Trophoblast cell (in vitro differentiated cells and primary cell): ENCODE data around the gene ACYP2.
A peak's percentile ranks its signal among the peaks of the same experiment; 100 is the strongest.

ENCODE experiments used
- DNase-seq, 2 donors: peaks; one replicate each; pipeline ENCODE4 v3.0.0-alpha.2; 2016
- H2AFZ ChIP-seq: 2 replicates; pipeline ENCODE4 v1.6.1; 2013; ENCODE audit warnings: low read length, moderate library complexity, mild to moderate bottlenecking; ENCODE audit not compliant: insufficient read depth, poor library complexity
- H2AK5ac ChIP-seq: 2 replicates; pipeline ENCODE4 v1.6.1; 2013; ENCODE audit warnings: mild to moderate bottlenecking, low read length
- H2BK120ac ChIP-seq: 2 replicates; pipeline ENCODE4 v1.6.1; 2013; ENCODE audit warnings: low read length, mild to moderate bottlenecking, moderate library complexity; ENCODE audit not compliant: insufficient read depth, poor library complexity
- H2BK12ac ChIP-seq: 2 replicates; pipeline ENCODE4 v1.6.1; 2013; ENCODE audit warnings: mild to moderate bottlenecking, low read length, moderate library complexity
- H2BK5ac ChIP-seq: 2 replicates; pipeline ENCODE4 v1.6.1; 2013; ENCODE audit warnings: low read length, low read depth, moderate library complexity, mild to moderate bottlenecking; ENCODE audit not compliant: poor library complexity
- H3K14ac ChIP-seq: 2 replicates; pipeline ENCODE4 v1.6.1; 2013; ENCODE audit warnings: mild to moderate bottlenecking, low read length
- H3K18ac ChIP-seq: 2 replicates; pipeline ENCODE4 v1.6.1; 2013; ENCODE audit warnings: mild to moderate bottlenecking, low read length
- H3K23ac ChIP-seq: 2 replicates; pipeline ENCODE4 v1.6.1; 2013; ENCODE audit warnings: low read length
- H3K27ac ChIP-seq: 2 replicates; pipeline ENCODE4 v1.5.1; 2013; ENCODE audit warnings: low read depth, mild to moderate bottlenecking, inconsistent platforms, low read length, moderate library complexity
- H3K27me3 ChIP-seq: 2 replicates; pipeline ENCODE4 v1.6.1; 2013; ENCODE audit warnings: inconsistent platforms, mild to moderate bottlenecking, low read length, moderate library complexity; ENCODE audit not compliant: insufficient read depth
- H3K36me3 ChIP-seq, 2 experiments: 1 replicate in 1 of 2; 2 replicates in 1 of 2; pipeline ENCODE4 v1.6.1; 2013; ENCODE audit warnings: low read length in 2 of 2, mild to moderate bottlenecking in 2 of 2, moderate library complexity in 1 of 2; ENCODE audit not compliant: insufficient read depth in 2 of 2, control insufficient read depth in 1 of 2
- H3K4ac ChIP-seq: 2 replicates; pipeline ENCODE4 v1.6.1; 2013; ENCODE audit warnings: low read depth, mild to moderate bottlenecking, low read length, moderate library complexity
- H3K4me1 ChIP-seq, 2 experiments: 1 replicate in 1 of 2; 2 replicates in 1 of 2; pipeline ENCODE4 v1.6.1; 2013; ENCODE audit warnings: low read length in 2 of 2, mild to moderate bottlenecking in 2 of 2, moderate library complexity in 1 of 2; ENCODE audit not compliant: insufficient read depth in 2 of 2, control insufficient read depth in 1 of 2
- H3K4me2 ChIP-seq: 2 replicates; pipeline ENCODE4 v1.6.1; 2013; ENCODE audit warnings: inconsistent platforms, mild to moderate bottlenecking, low read length, moderate library complexity
- H3K4me3 ChIP-seq: 2 replicates; pipeline ENCODE4 v1.5.1; 2013; ENCODE audit warnings: mild to moderate bottlenecking, low read depth, low read length, inconsistent platforms
- H3K79me1 ChIP-seq: one replicate; pipeline ENCODE4 v1.6.1; 2013; ENCODE audit warnings: low read length
- H3K79me2 ChIP-seq: 2 replicates; pipeline ENCODE4 v1.6.1; 2013; ENCODE audit warnings: low read length, mild to moderate bottlenecking; ENCODE audit not compliant: control insufficient read depth, insufficient read depth, poor library complexity
- H3K9ac ChIP-seq: 2 replicates; pipeline ENCODE4 v1.6.1; 2013; ENCODE audit warnings: mild to moderate bottlenecking, low read length
- H3K9me3 ChIP-seq: 2 replicates; pipeline ENCODE4 v1.6.1; 2013; ENCODE audit warnings: low read depth, mild to moderate bottlenecking, control low read depth, inconsistent platforms, low read length; ENCODE audit not compliant: insufficient read depth
- H4K12ac ChIP-seq: 2 replicates; pipeline ENCODE4 v1.6.1; 2013; ENCODE audit warnings: low read depth, mild to moderate bottlenecking, low read length, moderate library complexity
- H4K8ac ChIP-seq: 2 replicates; pipeline ENCODE4 v1.6.1; 2013; ENCODE audit warnings: low read depth, mild to moderate bottlenecking, low read length, moderate library complexity
- H4K91ac ChIP-seq: one replicate; pipeline ENCODE4 v1.6.1; 2013; ENCODE audit warnings: low read depth, mild to moderate bottlenecking, low read length, moderate library complexity
- WGBS: extraction: QIAGEN DNeasy Blood & Tissue Kit; methylation state at CpG from one replicate; pipeline ENCODE4 v1.1.7; 2013; ENCODE audit warnings: missing lambda C conversion rate; ENCODE audit not compliant: insufficient read length, insufficient coverage; ENCODE audit errors: extremely low coverage; 5-methylcytosine and 5-hydroxymethylcytosine counted together

The ACYP2 gene

GRCh38 chr2:54310961-54311360 is 195.5 kb downstream of the ACYP2 start:
- H3K79me1 ChIP-seq, result no peaks in the 10 kb centered on the region
- H4K8ac ChIP-seq, result no peak overlapping the region
- peaks cover 0 to 4% of the 10 kb centered on the region in 2 experiments for H3K4me1 ChIP-seq
- H4K91ac ChIP-seq, result no peak overlapping the region
- no peak overlapping the region for H4K12ac ChIP-seq
- no peak overlapping the region for H2AFZ ChIP-seq
- H3K36me3 ChIP-seq, result no peaks in the 10 kb centered on the region
- no peak overlapping the region for H3K4ac ChIP-seq
- no peak overlapping the region for H3K27ac ChIP-seq
- H2BK12ac ChIP-seq, result no peak overlapping the region
- no CpG with 5 or more reads among the region's 2 CpGs for WGBS
- H3K18ac ChIP-seq, result no peak overlapping the region
- no peak for DNase-seq
- no peak overlapping the region for H3K4me2 ChIP-seq
- H3K79me2 ChIP-seq, result no peaks in the 10 kb centered on the region
- H3K9me3 ChIP-seq, result no peaks in the 10 kb centered on the region
- H3K23ac ChIP-seq, result no peak overlapping the region
- no peak overlapping the region for H3K14ac ChIP-seq
- no peak overlapping the region for H3K4me3 ChIP-seq
- H3K9ac ChIP-seq, result no peak overlapping the region
- no peak overlapping the region for H2BK120ac ChIP-seq
- no peak overlapping the region for H2BK5ac ChIP-seq
- H3K27me3 ChIP-seq, result no peaks in the 10 kb centered on the region
- H2AK5ac ChIP-seq, result no peak overlapping the region

DNA sequence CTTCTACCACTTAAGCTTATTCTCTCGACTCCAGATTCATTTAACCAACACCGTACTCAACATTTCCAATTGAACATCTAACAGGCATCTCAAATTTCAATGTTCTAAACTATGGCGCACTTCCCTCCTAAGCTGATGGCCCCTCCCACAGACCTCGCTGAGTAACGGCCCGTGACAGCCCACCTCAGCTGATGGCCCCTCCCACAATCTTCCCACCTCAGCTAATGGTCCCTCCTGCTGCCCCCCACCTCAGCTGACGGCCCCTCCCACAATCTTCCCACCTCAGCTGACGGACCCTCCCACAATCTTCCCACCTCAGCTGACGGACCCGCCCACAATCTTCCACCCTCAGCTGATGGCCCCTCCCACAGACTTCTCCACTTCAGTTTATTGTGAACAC is 197.7 kb downstream of the ACYP2 start:
- Histone ChIP-seq H3K4me2 (no peak overlapping the region), H2BK5ac (no peak overlapping the region), H3K27ac (no peak overlapping the region), H3K4me1 (peaks cover 0 to 1% of the 10 kb centered on the region in 2 experiments), H3K36me3 (no peaks in the 10 kb centered on the region), H3K14ac (no peak overlapping the region), H2AK5ac (no peak overlapping the region), H3K4me3 (peak overlapping the region; percentile 23), H4K8ac (no peak overlapping the region), H3K18ac (no peak overlapping the region), H3K23ac (no peak overlapping the region), H2BK120ac (no peak overlapping the region), H4K91ac (no peak overlapping the region), H4K12ac (no peak overlapping the region), H3K4ac (no peak overlapping the region), H3K27me3 (no peaks in the 10 kb centered on the region), H2BK12ac (no peak overlapping the region), H3K9me3 (no peaks in the 10 kb centered on the region), H2AFZ (no peak overlapping the region), H3K9ac (no peak overlapping the region), H3K79me1 (no peaks in the 10 kb centered on the region), H3K79me2 (no peaks in the 10 kb centered on the region)
- no peak for DNase-seq
- WGBS, result 100% methylated on average over 2 of the region's 10 CpGs

GRCh38 chr2:54317973-54318372 is 202.6 kb downstream of the ACYP2 start:
- H3K23ac ChIP-seq, result no peak overlapping the region
- no peak overlapping the region for H3K4me2 ChIP-seq
- H4K12ac ChIP-seq, result no peak overlapping the region
- DNase-seq, result no peak
- H3K27ac ChIP-seq, result no peak overlapping the region
- no peak overlapping the region for H2BK5ac ChIP-seq
- no peak overlapping the region for H4K8ac ChIP-seq
- H3K14ac ChIP-seq, result no peak overlapping the region
- H3K36me3 ChIP-seq, result no peaks in the 10 kb centered on the region
- no peak overlapping the region for H2BK120ac ChIP-seq
- H3K18ac ChIP-seq, result no peak overlapping the region
- no peaks in the 10 kb centered on the region for H3K79me2 ChIP-seq
- H2AFZ ChIP-seq, result no peak overlapping the region
- H2AK5ac ChIP-seq, result no peak overlapping the region
- H3K4ac ChIP-seq, result no peak overlapping the region
- no peaks in the 10 kb centered on the region for H3K4me1 ChIP-seq
- no peak overlapping the region for H3K9ac ChIP-seq
- no peaks in the 10 kb centered on the region for H3K79me1 ChIP-seq
- no CpG with 5 or more reads among the region's 2 CpGs for WGBS
- H3K4me3 ChIP-seq, result no peak overlapping the region
- H3K27me3 ChIP-seq, result no peaks in the 10 kb centered on the region
- no peak overlapping the region for H2BK12ac ChIP-seq
- H3K9me3 ChIP-seq, result no peaks in the 10 kb centered on the region
- no peak overlapping the region for H4K91ac ChIP-seq

DNA sequence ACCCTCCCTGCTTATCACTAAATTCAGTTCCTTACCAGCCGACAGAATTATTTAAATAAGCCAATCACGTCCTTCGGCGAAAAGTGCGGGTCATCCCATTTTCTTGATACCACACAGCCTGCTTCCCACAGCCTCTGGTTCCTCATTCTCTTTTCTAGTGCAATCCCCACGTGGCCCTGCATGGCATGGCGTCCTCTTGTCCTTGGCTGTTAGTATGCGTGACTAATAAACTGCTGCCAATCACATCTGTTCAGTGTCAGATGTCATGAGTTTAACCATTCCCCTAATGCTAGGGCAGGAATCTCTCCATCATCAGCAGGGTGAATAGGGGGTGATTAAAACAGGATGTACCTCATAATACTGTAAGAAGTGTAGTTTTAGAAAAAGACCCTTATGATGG is 203.4 kb downstream of the ACYP2 start:
- WGBS, result no CpG with 5 or more reads among the region's 8 CpGs
- no peak overlapping the region for H4K91ac ChIP-seq
- no peak overlapping the region for H2BK120ac ChIP-seq
- no peak overlapping the region for H2AK5ac ChIP-seq
- H3K79me2 ChIP-seq, result no peaks in the 10 kb centered on the region
- no peaks in the 10 kb centered on the region for H3K27me3 ChIP-seq
- no peak overlapping the region for H2BK12ac ChIP-seq
- no peak overlapping the region for H4K12ac ChIP-seq
- no peak overlapping the region for H3K27ac ChIP-seq
- H3K9me3 ChIP-seq, result no peaks in the 10 kb centered on the region
- no peak overlapping the region for H3K4me3 ChIP-seq
- no peaks in the 10 kb centered on the region for H3K36me3 ChIP-seq
- H4K8ac ChIP-seq, result no peak overlapping the region
- H3K4me1 ChIP-seq, result no peaks in the 10 kb centered on the region
- no peak overlapping the region for H3K18ac ChIP-seq
- no peak overlapping the region for H3K9ac ChIP-seq
- no peak overlapping the region for H3K23ac ChIP-seq
- H2AFZ ChIP-seq, result no peak overlapping the region
- H3K4me2 ChIP-seq, result no peak overlapping the region
- no peak for DNase-seq
- H3K79me1 ChIP-seq, result no peaks in the 10 kb centered on the region
- H2BK5ac ChIP-seq, result no peak overlapping the region
- no peak overlapping the region for H3K4ac ChIP-seq
- H3K14ac ChIP-seq, result no peak overlapping the region
